GM12891 (cell line): ENCODE measurements around the gene FNDC7.

ENCODE experiments used
- POLR2A ChIP-seq: IDR thresholded peaks from 2 replicates; pipeline ENCODE4 v1.6.1; 2011; ENCODE audit warnings: low read depth, low read length, control low read depth
- POLR2AphosphoS5 ChIP-seq: IDR thresholded peaks from 2 replicates; pipeline ENCODE4 v1.6.1; 2011; ENCODE audit warnings: low read depth, low read length, control low read depth

- TF ChIP-seq POLR2A (no peak), POLR2AphosphoS5 (no peak)
Measured at GRCh38 chr1:108715932-108716331, 3.2 kb downstream of the FNDC7 start.
